Omental fat pad (tissue), 4 donors: ENCODE results near the gene PNPLA5. TPM values are rescaled to one million over a fixed set of nuclear protein-coding genes. Genes with fewer than 3 reads are reported as not detected.

ENCODE experiments used
- ATAC-seq: fragments of 150-250 bp; one replicate; pipeline ENCODE4 v1.9.1; 2016; ENCODE audit warnings: mild to moderate bottlenecking, moderate library complexity; ENCODE audit not compliant: low FRiP score
- DNase-seq: peaks from one replicate; pipeline ENCODE4 v3.0.0-alpha.2; 2019; ENCODE audit warnings: low spot score
- CTCF ChIP-seq, 3 donors: fragments of 450-650 bp; IDR thresholded peaks; one replicate each; pipeline ENCODE4 v1.5.1; 2016 to 2017; ENCODE audit warnings: antibody characterized with exemption in 3 of 3, mild to moderate bottlenecking in 3 of 3, moderate library complexity in 2 of 3
- total RNA-seq, 4 donors: library from RNA; depleted of rRNA; stranded (reverse); fragments of >200 nt; gene quantifications; one replicate each; pipeline ENCODE4 v1.1.0, GENCODE V29; 2016

PNPLA5 gene
- total RNA-seq, 4 donors from 2014 or later: not detected

GRCh38 chr22:43860126-43860525 lies 31.7 kb downstream of the PNPLA5 start:
- DNase-seq (no peak), ATAC-seq (no peak)
- no peak for TF ChIP-seq CTCF (IDR thresholded peaks at IDR 0.05)

- ATAC-seq (no peak), DNase-seq (no peak)
- no peak for TF ChIP-seq CTCF (IDR thresholded peaks at IDR 0.05)
Measured at GRCh38 chr22:43859621-43860020, 32.2 kb downstream of the PNPLA5 start.

GRCh38 chr22:43859176-43859575 lies 32.6 kb downstream of the PNPLA5 start:
- DNase-seq (no peak), ATAC-seq (no peak)
- no peak for TF ChIP-seq CTCF (IDR thresholded peaks at IDR 0.05)

GRCh38 chr22:43858156-43858895 lies 33.5 kb downstream of the PNPLA5 start:
- DNase-seq (no peak), ATAC-seq (no peak)
- TF ChIP-seq CTCF (IDR thresholded peaks at IDR 0.05): no peak

GRCh38 chr22:43857367-43857766 lies 34.4 kb downstream of the PNPLA5 start:
- no peak for DNase-seq
- TF ChIP-seq CTCF (IDR thresholded peaks at IDR 0.05): no peak
- ATAC-seq: no peak

GRCh38 chr22:43855431-43855830 lies 36.4 kb downstream of the PNPLA5 start:
- TF ChIP-seq CTCF (IDR thresholded peaks at IDR 0.05): no peak
- ATAC-seq (no peak), DNase-seq (no peak)

- no peak for ATAC-seq
- no peak for DNase-seq
Measured at GRCh38 chr22:43854786-43855271, 37.0 kb downstream of the PNPLA5 start.

More at GRCh38 chr22:43854786-43855271, 37.0 kb downstream of the PNPLA5 start:
- TF ChIP-seq CTCF (IDR thresholded peaks at IDR 0.05): no peak
